Activated CD4-positive, alpha-beta T cell treated with anti-CD3 and anti-CD28 coated beads, Interleukin-2, amount 50 U/mL, for 48 hours (primary cell): ENCODE results near the gene ATP11A.

Experiments used
- DNase-seq, 2 experiments: peaks; one replicate each; pipeline ENCODE4 v3.0.0-alpha.2; 2020

The ATP11A gene

GRCh38 chr13:112726016-112726767, 36.4 kb downstream of the ATP11A start:
- no peak for DNase-seq

- no peak for DNase-seq
These were observed 37.7 kb downstream of the ATP11A start for GRCh38 chr13:112727581-112727980.

GRCh38 chr13:112728375-112729126, 38.7 kb downstream of the ATP11A start:
- no peak for DNase-seq

- DNase-seq: no peak
These were observed 39.6 kb downstream of the ATP11A start for GRCh38 chr13:112729408-112729807.

- no peak for DNase-seq
These were observed 40.4 kb downstream of the ATP11A start for GRCh38 chr13:112730157-112730671.

GRCh38 chr13:112731667-112732616, 42.1 kb downstream of the ATP11A start:
- DNase-seq: no peak

- no peak for DNase-seq
These were observed 42.8 kb downstream of the ATP11A start for GRCh38 chr13:112732679-112733078.

- no peak for DNase-seq
These were observed 43.3 kb downstream of the ATP11A start for GRCh38 chr13:112733112-112733511.

- no peak for DNase-seq
These were observed 44.0 kb downstream of the ATP11A start for GRCh38 chr13:112733661-112734379.

GRCh38 chr13:112734696-112735547, 45.1 kb downstream of the ATP11A start:
- DNase-seq: no peak

GRCh38 chr13:112735791-112736190, 46.0 kb downstream of the ATP11A start:
- no peak for DNase-seq

- no peak for DNase-seq
These were observed 47.5 kb downstream of the ATP11A start for GRCh38 chr13:112737294-112737693.

GRCh38 chr13:112738606-112739005, 48.8 kb downstream of the ATP11A start:
- DNase-seq: no peak

- DNase-seq: no peak
These were observed 50.8 kb downstream of the ATP11A start for GRCh38 chr13:112740502-112741131.

- DNase-seq: no peak
These were observed 51.4 kb downstream of the ATP11A start for GRCh38 chr13:112741185-112741755.

GRCh38 chr13:112741835-112742570, 52.2 kb downstream of the ATP11A start:
- no peak for DNase-seq

GRCh38 chr13:112742583-112742982, 52.7 kb downstream of the ATP11A start:
- no peak for DNase-seq

GRCh38 chr13:112743451-112744167, 53.8 kb downstream of the ATP11A start:
- no peak for DNase-seq
